HG03066 (cell line): ENCODE measurements around the gene NELFA.

Experiments used
- ATAC-seq: cut with Tn5 transposase; IDR thresholded peaks from one replicate; pipeline ENCODE4 v1.9.1; 2021; ENCODE audit warnings: low read depth; ENCODE audit not compliant: unreplicated experiment

The NELFA gene

GRCh38 chr4:1983846-1984405, 24.8 kb downstream of the NELFA start:
- no peak for ATAC-seq

GRCh38 chr4:1983053-1983845, 25.5 kb downstream of the NELFA start:
- ATAC-seq: no peak

- no peak for ATAC-seq
These were observed 26.4 kb downstream of the NELFA start for GRCh38 chr4:1982124-1983052.

- ATAC-seq: no peak
These were observed 27.3 kb downstream of the NELFA start for GRCh38 chr4:1981251-1982058.

GRCh38 chr4:1980561-1981041, 28.2 kb downstream of the NELFA start:
- no peak for ATAC-seq

GRCh38 chr4:1979477-1980196, 29.1 kb downstream of the NELFA start:
- no peak for ATAC-seq

- ATAC-seq: no peak
These were observed 29.9 kb downstream of the NELFA start for GRCh38 chr4:1978741-1979476.

- ATAC-seq: no peak
These were observed 30.5 kb downstream of the NELFA start for GRCh38 chr4:1978226-1978625.

- ATAC-seq: no peak
These were observed 32.1 kb downstream of the NELFA start for GRCh38 chr4:1976416-1977352.

GRCh38 chr4:1975880-1976279, 32.9 kb downstream of the NELFA start:
- no peak for ATAC-seq

- ATAC-seq: no peak
These were observed 33.4 kb downstream of the NELFA start for GRCh38 chr4:1975391-1975801.

- ATAC-seq: no peak
These were observed 33.9 kb downstream of the NELFA start for GRCh38 chr4:1974840-1975239.

GRCh38 chr4:1973661-1974060, 35.1 kb downstream of the NELFA start:
- no peak for ATAC-seq

- no peak for ATAC-seq
These were observed 35.6 kb downstream of the NELFA start for GRCh38 chr4:1973218-1973617.

- no peak for ATAC-seq
These were observed 36.4 kb downstream of the NELFA start for GRCh38 chr4:1972414-1972813.

- no peak for ATAC-seq
These were observed 37.1 kb downstream of the NELFA start for GRCh38 chr4:1971456-1972200.

GRCh38 chr4:1970926-1971325, 37.8 kb downstream of the NELFA start:
- no peak for ATAC-seq
